Coronary artery (tissue), 2 donors: ENCODE results near the gene FEV.

ENCODE experiments used
- DNase-seq: peaks from one replicate; pipeline ENCODE4 v3.0.0-alpha.2; 2017; ENCODE audit warnings: low spot score
- H3K27ac ChIP-seq, 2 donors: fragments of 200-600 bp; sonication (generic); one replicate each; pipeline ENCODE4 v1.5.1; 2016 to 2019
- H3K4me3 ChIP-seq: fragments of 200-600 bp; sonication (generic); 2 replicates; pipeline ENCODE4 v1.5.1; 2016; ENCODE audit warnings: mild to moderate bottlenecking, moderate library complexity
- CTCF ChIP-seq: fragments of 200-600 bp; sonication (generic); IDR thresholded peaks from one replicate; pipeline ENCODE4 v1.5.1; 2019; ENCODE audit warnings: antibody characterized with exemption

Gene FEV

GRCh38 chr2:218992703-218993344, 7.8 kb upstream of the FEV start:
- no peak for DNase-seq
- Histone ChIP-seq H3K4me3 (peak overlapping the region; percentile 68), H3K27ac (no peak overlapping the region)
- TF ChIP-seq CTCF, result no peak

GRCh38 chr2:218992196-218992595, 7.2 kb upstream of the FEV start:
- H3K4me3 ChIP-seq, result no peak overlapping the region
- no peak overlapping the region for H3K27ac ChIP-seq
- no peak for DNase-seq
- no peak for TF ChIP-seq CTCF

GRCh38 chr2:218991674-218992168, 6.7 kb upstream of the FEV start:
- no peak overlapping the region for H3K27ac ChIP-seq
- DNase-seq, result no peak
- H3K4me3 ChIP-seq, result no peak overlapping the region
- no peak for TF ChIP-seq CTCF

- Histone ChIP-seq H3K4me3 (no peak overlapping the region), H3K27ac (no peak overlapping the region)
- TF ChIP-seq CTCF, result no peak
- DNase-seq, result no peak
Measured at GRCh38 chr2:218990612-218991011, 5.6 kb upstream of the FEV start.

- no peak for DNase-seq
- TF ChIP-seq CTCF, result no peak
- Histone ChIP-seq H3K27ac (no peak overlapping the region), H3K4me3 (no peak overlapping the region)
Measured at GRCh38 chr2:218990052-218990451, 5.1 kb upstream of the FEV start.

GRCh38 chr2:218988650-218989049, 3.7 kb upstream of the FEV start:
- no peak for TF ChIP-seq CTCF
- no peak for DNase-seq
- Histone ChIP-seq H3K4me3 (no peak overlapping the region), H3K27ac (no peak overlapping the region)

GRCh38 chr2:218988164-218988563, 3.2 kb upstream of the FEV start:
- H3K27ac ChIP-seq, result no peak overlapping the region
- H3K4me3 ChIP-seq, result no peak overlapping the region
- TF ChIP-seq CTCF, result no peak
- DNase-seq, result no peak
